ENCODE data around the gene PCDH9.

GRCh38 chr13:66400292-66400691, 829.8 kb downstream of the PCDH9 start:
- no peak for TF ChIP-seq CTCF (IDR thresholded peaks at IDR 0.05)
- no peak for TF ChIP-seq POLR2A (IDR thresholded peaks at IDR 0.05)
- TF ChIP-seq POLR2AphosphoS5 (IDR thresholded peaks at IDR 0.05): no peak
